Upper lobe of left lung (tissue), 4 donors: ENCODE measurements around the gene KRT86.

Experiments
- CTCF ChIP-seq, 6 experiments: fragments of 450-650 bp in 4 of 6; fragments of 200-600 bp in 2 of 6; sonication (generic) in 2 of 6; IDR thresholded peaks; one replicate each; pipeline ENCODE4 v1.5.1; 2016 to 2019; ENCODE audit warnings: antibody characterized with exemption in 6 of 6
- EP300 ChIP-seq, 4 donors: sonication (generic); formaldehyde crosslinking; IDR thresholded peaks; one replicate each; pipeline ENCODE4 v1.5.1; 2017; ENCODE audit warnings: antibody characterized with exemption in 4 of 4, control low read depth in 2 of 4

- TF ChIP-seq CTCF (IDR thresholded peaks at IDR 0.05) (no peak), EP300 (IDR thresholded peaks at IDR 0.05) (no peak)
These were observed 36.3 kb downstream of the KRT86 start for GRCh38 chr12:52310622-52311284.
